Right cardiac atrium (tissue), 5 donors: ENCODE results near the gene GPR21. TPM values are rescaled to one million over a fixed set of nuclear protein-coding genes. Genes with fewer than 3 reads are reported as not detected.

ENCODE experiments used
- ATAC-seq, 2 donors: fragments of 200-7000 bp; cut with Tn5 transposase; one replicate each; pipeline versions ENCODE4 v1.8.0 to v1.9.1; 2020; ENCODE audit warnings: moderate library complexity in 2 of 2, mild to moderate bottlenecking in 1 of 2
- DNase-seq, 3 donors: peaks; one replicate each; pipeline ENCODE4 v3.0.0-alpha.2; 2020
- H3K27ac ChIP-seq: one replicate; pipeline ENCODE4 v1.5.1; 2013; ENCODE audit warnings: mild to moderate bottlenecking, low read length, control low read depth, moderate library complexity
- H3K27me3 ChIP-seq: one replicate; pipeline ENCODE4 v1.6.1; 2013; ENCODE audit not compliant: control insufficient read depth, insufficient read depth
- H3K4me1 ChIP-seq: one replicate; pipeline ENCODE4 v1.6.1; 2013; ENCODE audit warnings: low read length; ENCODE audit not compliant: control insufficient read depth, insufficient read depth
- H3K4me3 ChIP-seq: one replicate; pipeline ENCODE4 v1.5.1; 2013; ENCODE audit warnings: low read length, control low read depth
- H3K9me3 ChIP-seq: one replicate; pipeline ENCODE4 v1.6.1; 2013; ENCODE audit warnings: low read length; ENCODE audit not compliant: control insufficient read depth
- WGBS: extraction: QIAGEN DNeasy Blood & Tissue Kit; methylation state at CpG from one replicate; pipeline ENCODE4 v1.1.7; 2013; 5-methylcytosine and 5-hydroxymethylcytosine counted together
- intact Hi-C, 4 donors: fragments of 100-400 bp; cut with DNase I; formaldehyde crosslinking; loops; one replicate each; pipeline versions ENCODE4 v1.11.0 to v1.14.0; 2022 to 2023
- long read RNA-seq, 4 donors: library from polyadenylated mRNA; unstranded; transcript quantifications; one replicate each; pipeline ENCODE4 v2.0.0, GENCODE V29; 2020 to 2021
- polyA plus RNA-seq: library from polyadenylated mRNA; stranded (reverse); fragments of 200-250 nt; gene quantifications from one replicate; pipeline ENCODE4 v1.2.3, GENCODE V29; 2013
- total RNA-seq, 4 donors: library from RNA; stranded (reverse); fragmentation: NEBNext Ultra II Directional; extraction: Animal tissue kit (Norgen Biotek cat#: 25700); gene quantifications; one replicate each; pipeline ENCODE4 v1.2.1, GENCODE V29; 2021
- donor health status: healthy with polysubstance abuse.
- donor health status: DM: no; HTN: yes; CAD: no.
- donor health status: DM: no; HTN: no; CAD: no.
- donor health status: DM: no; HTN: yes; CAD: no; lungs with severe emphysema.
- donor health status: DM: yes; HTN: yes; CAD: no.

The GPR21 gene
- total RNA-seq, result 1 to 10 TPM in 2 of 4 donors, under 1 TPM in 1, not detected in 1; 0.82 to 1.1 (median 1.0) TPM
- polyA plus RNA-seq, result 0.36 TPM
- long read RNA-seq, donor 1, result 0 reads
- long read RNA-seq, donor 2, result 0 reads
- long read RNA-seq, donor 3, result 0 reads
- long read RNA-seq, donor 4, result 0 reads

DNA sequence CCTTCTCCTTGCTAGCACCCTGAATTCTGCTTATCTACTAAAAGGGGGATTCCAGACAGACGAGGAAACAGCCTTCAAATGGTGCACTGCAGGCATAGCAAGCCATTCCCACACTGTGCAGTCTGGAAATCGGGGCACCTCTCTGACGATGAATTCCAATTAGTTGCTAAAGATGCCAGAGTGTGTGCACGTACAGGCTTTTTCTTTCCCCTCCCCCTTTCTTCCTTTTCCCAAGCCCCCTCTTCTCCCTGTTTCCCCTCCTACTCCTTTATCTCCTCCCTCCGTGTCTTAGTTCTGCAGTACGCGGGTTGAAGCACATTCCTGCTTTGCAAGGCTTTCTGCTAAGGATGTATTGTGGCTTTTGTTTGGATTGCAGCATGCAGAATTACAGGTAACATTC lies at the start of gene GPR21:
GPR21 (plus strand) TSS at position 316 of the 400 bp plus-strand sequence. CDS start 900 bp downstream, outside the sequence.
- peak within 1 kb of the TSS; percentile 38 for H3K4me3 ChIP-seq
- intact Hi-C loops, result no loop called here
- DNase-seq (no peak), ATAC-seq (peak in 1 of 2 donors; percentile 26)
- 47% methylated on average over 7 of the region's 7 CpGs for WGBS
- H3K4me1 ChIP-seq, result peaks cover 2% of the 10 kb centered on the region
- no peaks in the 10 kb centered on the region for H3K9me3 ChIP-seq
- H3K27ac ChIP-seq, result no peak within 1 kb of the TSS
- H3K27me3 ChIP-seq, result no peaks in the 10 kb centered on the region

GRCh38 chr9:122986010-122986409 lies 47.5 kb upstream of the GPR21 start:
- ATAC-seq (no peak), DNase-seq (no peak)
- intact Hi-C loops, result no loop called here
- Histone ChIP-seq H3K9me3 (no peaks in the 10 kb centered on the region), H3K4me3 (no peak overlapping the region), H3K27ac (no peak overlapping the region), H3K27me3 (no peaks in the 10 kb centered on the region), H3K4me1 (no peaks in the 10 kb centered on the region)
- WGBS, result 71% methylated on average over 5 of the region's 5 CpGs

- no peak for ATAC-seq
- Histone ChIP-seq H3K9me3 (no peaks in the 10 kb centered on the region), H3K27ac (no peak overlapping the region), H3K27me3 (no peaks in the 10 kb centered on the region), H3K4me1 (no peaks in the 10 kb centered on the region), H3K4me3 (no peak overlapping the region)
- intact Hi-C loops, result no loop called here
- 92% methylated on average over 2 of the region's 2 CpGs for WGBS
- DNase-seq, result no peak
Observed at GRCh38 chr9:122988141-122988540, 45.3 kb upstream of the GPR21 start.

DNA sequence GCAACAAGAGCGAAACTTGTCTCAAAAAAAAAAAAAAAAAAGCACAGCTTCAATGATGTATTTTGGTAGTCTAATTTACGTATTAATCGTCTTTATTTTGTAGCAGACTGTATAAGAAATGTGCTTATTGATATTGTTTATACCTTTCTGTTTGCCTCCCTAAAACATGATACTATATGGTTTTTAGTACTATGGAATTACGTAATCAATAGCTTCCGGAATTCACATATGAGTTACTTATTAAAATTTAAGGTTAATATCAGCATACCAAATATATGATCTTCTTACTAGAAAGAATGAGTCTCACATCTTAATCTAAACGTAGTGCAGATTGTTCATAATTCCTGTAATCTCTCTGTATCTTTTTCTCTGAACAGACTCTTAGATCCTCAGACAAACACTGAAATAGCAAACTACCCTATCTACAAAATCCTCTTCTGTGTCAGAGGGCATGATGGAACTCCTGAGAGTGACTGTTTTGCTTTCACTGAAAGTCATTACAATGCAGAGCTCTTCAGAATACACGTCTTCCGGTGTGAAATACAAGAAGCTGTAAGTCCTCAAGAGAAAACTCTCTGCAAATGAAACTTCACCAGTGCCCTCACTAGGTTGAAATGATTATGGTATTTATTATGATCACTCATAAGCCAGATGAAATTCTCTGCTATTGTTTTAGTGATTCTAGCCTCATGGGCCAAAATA lies 44.4 kb upstream of the GPR21 start:
- no peak for DNase-seq
- Histone ChIP-seq H3K27me3 (no peaks in the 10 kb centered on the region), H3K4me1 (no peaks in the 10 kb centered on the region), H3K4me3 (no peak overlapping the region), H3K27ac (no peak overlapping the region), H3K9me3 (no peaks in the 10 kb centered on the region)
- 77% methylated on average over 8 of the region's 8 CpGs for WGBS
- intact Hi-C loops, result no loop called here
- no peak for ATAC-seq

GRCh38 chr9:122991370-122991830 lies 42.1 kb upstream of the GPR21 start:
- no peak overlapping the region for H3K27ac ChIP-seq
- no peaks in the 10 kb centered on the region for H3K9me3 ChIP-seq
- WGBS, result 48% methylated on average over 4 of the region's 4 CpGs
- DNase-seq (peak in 1 of 3 donors; percentile 21), ATAC-seq (peak; percentile 65 to 89)
- no peaks in the 10 kb centered on the region for H3K4me1 ChIP-seq
- intact Hi-C loops, result no loop called here
- no peak overlapping the region for H3K4me3 ChIP-seq
- no peaks in the 10 kb centered on the region for H3K27me3 ChIP-seq

DNA sequence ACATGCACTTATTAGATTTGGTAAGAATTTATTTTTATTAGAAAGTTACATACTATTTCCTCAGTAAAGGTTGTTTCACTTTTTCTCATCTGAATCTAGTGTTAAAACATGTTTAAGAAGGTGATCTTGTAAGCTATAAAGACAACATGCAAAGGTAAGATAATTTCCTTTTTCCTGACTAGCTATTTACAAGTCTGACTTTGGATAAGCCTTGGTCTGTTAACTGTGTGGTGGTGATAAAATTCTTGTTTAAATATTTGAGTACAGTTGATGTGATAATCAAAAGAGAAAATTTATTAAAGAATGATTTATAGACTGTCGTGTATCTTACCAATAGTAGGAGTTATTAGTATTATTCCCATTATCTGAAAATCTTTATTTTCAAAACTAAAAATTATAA lies 36.9 kb upstream of the GPR21 start:
- 95% methylated on average over 1 of the region's 1 CpG for WGBS
- no peak for ATAC-seq
- peaks cover 2% of the 10 kb centered on the region for H3K4me1 ChIP-seq
- no peak for DNase-seq
- H3K9me3 ChIP-seq, result no peaks in the 10 kb centered on the region
- H3K27ac ChIP-seq, result no peak overlapping the region
- no peaks in the 10 kb centered on the region for H3K27me3 ChIP-seq
- intact Hi-C loops, result no loop called here
- H3K4me3 ChIP-seq, result no peak overlapping the region

GRCh38 chr9:122998448-122998847 lies 35.0 kb upstream of the GPR21 start:
- ATAC-seq, result no peak
- intact Hi-C loops, result no loop called here
- Histone ChIP-seq H3K4me3 (no peak overlapping the region), H3K4me1 (peaks cover 2% of the 10 kb centered on the region), H3K27ac (no peak overlapping the region), H3K9me3 (no peaks in the 10 kb centered on the region), H3K27me3 (no peaks in the 10 kb centered on the region)
- DNase-seq, result no peak
- WGBS, result 91% methylated on average over 5 of the region's 5 CpGs

- intact Hi-C loops, result no loop called here
- WGBS, result 100% methylated on average over 1 of the region's 1 CpG
Observed at GRCh38 chr9:123000371-123001068, 32.9 kb upstream of the GPR21 start.

GRCh38 chr9:123002754-123003153 lies 30.7 kb upstream of the GPR21 start:
- DNase-seq, result no peak
- peak in 1 of 2 donors; percentile 46 for ATAC-seq
- no peaks in the 10 kb centered on the region for H3K27me3 ChIP-seq
- no peak overlapping the region for H3K27ac ChIP-seq
- 35% methylated on average over 5 of the region's 5 CpGs for WGBS
- no peaks in the 10 kb centered on the region for H3K9me3 ChIP-seq
- peaks cover 3% of the 10 kb centered on the region for H3K4me1 ChIP-seq
- no peak overlapping the region for H3K4me3 ChIP-seq
- intact Hi-C loops, result no loop called here

More at GRCh38 chr9:123000371-123001068, 32.9 kb upstream of the GPR21 start:
- peaks cover 2% of the 10 kb centered on the region for H3K4me1 ChIP-seq
- H3K27me3 ChIP-seq, result no peaks in the 10 kb centered on the region
- DNase-seq, result no peak
- H3K27ac ChIP-seq, result no peak overlapping the region
- no peak overlapping the region for H3K4me3 ChIP-seq
- no peaks in the 10 kb centered on the region for H3K9me3 ChIP-seq
- ATAC-seq, result no peak

DNA sequence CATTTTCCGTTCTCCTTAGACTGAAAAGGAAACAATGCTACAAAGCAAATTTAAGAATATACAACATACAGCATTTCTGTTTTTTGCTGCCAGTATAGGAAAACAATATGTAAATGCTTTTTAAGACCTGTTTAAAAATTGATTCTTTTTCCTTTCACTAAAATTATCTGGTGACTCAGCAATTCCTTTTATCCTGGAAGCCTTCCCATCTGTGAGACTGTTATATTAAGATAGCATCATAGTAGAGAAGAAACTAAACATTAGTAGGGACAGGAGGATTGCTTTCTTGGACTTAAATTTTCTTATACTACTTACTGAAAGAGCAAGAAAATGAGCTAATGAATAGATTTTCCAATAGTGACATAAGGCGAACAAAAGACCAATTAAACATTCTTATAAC lies 30.0 kb upstream of the GPR21 start:
- intact Hi-C loops, result no loop called here
- Histone ChIP-seq H3K4me3 (no peak overlapping the region), H3K27me3 (no peaks in the 10 kb centered on the region), H3K9me3 (no peaks in the 10 kb centered on the region), H3K27ac (no peak overlapping the region), H3K4me1 (peaks cover 1% of the 10 kb centered on the region)
- ATAC-seq (no peak), DNase-seq (no peak)
- 91% methylated on average over 2 of the region's 2 CpGs for WGBS

- intact Hi-C loops, result no loop called here
Observed at GRCh38 chr9:123005964-123006363, 27.5 kb upstream of the GPR21 start.

More at GRCh38 chr9:123005964-123006363, 27.5 kb upstream of the GPR21 start:
- Histone ChIP-seq H3K27ac (no peak overlapping the region), H3K4me1 (peaks cover 1% of the 10 kb centered on the region), H3K4me3 (no peak overlapping the region), H3K27me3 (no peaks in the 10 kb centered on the region), H3K9me3 (no peaks in the 10 kb centered on the region)
- ATAC-seq (no peak), DNase-seq (no peak)
- WGBS, result 69% methylated on average over 1 of the region's 1 CpG
